ENCODE results near the gene FADS2. TPM values are rescaled to one million over a fixed set of nuclear protein-coding genes. Genes with fewer than 3 reads are reported as not detected.

Gene FADS2
- total and polyA plus RNA-seq, 10 of the 15 experiments (the other 5 are each of a cell fraction or from before 2014, with no cell fraction given) = 3.3 to 313 (median 149) TPM

GRCh38 chr11:61779666-61780525, 48.2 kb upstream of the FADS2 start (continued):
- TF ChIP-seq BCLAF1 (IDR thresholded peaks at IDR 0.05) = no peak
- no peak for TF ChIP-seq NFXL1 (IDR thresholded peaks at IDR 0.05; ENCODE audit: borderline replicate concordance)
- TF ChIP-seq HCFC1 (IDR thresholded peaks at IDR 0.05; ENCODE audit: low read length) = no peak

DNA sequence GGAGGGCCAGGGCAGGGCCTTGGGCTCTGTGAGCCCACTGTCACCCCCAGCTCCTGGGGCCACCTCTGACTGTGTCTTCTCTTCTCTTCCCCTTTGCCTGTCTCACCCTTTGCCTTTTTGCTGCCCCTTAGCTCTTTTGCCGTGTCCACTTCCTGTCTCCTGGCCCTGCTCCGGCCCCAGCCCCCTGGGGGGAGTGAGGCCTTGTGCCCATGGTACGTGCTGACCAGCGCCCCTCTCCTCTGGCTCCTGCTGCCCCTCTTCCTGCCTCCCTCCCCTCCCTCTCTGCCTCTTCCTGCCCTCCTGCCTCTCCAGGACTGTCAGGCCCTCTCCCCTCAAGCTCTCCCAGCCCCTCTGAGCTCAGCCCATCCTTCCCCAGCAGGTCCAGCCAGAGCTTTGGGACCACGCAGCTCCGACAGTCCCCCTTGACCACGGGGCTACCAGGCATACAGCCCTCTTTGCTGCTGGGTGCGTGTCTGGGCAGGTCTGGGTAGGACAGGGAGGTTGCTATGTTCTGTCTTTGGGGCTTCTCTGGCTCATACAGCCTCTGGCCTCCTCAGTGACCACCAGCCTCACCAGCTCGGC, 47.4 kb upstream of the FADS2 start:
- Histone ChIP-seq H3K27me3 (replicated peaks in 1 of 2; ENCODE audit: control insufficient read depth in 2 of 2, insufficient read depth in 2 of 2, low read length in 1 of 2) (no peaks in the 10 kb centered on the region), H3K4me3 (no peak overlapping the region), H3K9ac (ENCODE audit: control insufficient read depth, insufficient read depth, low read length) (no peak overlapping the region), H3K79me2 (ENCODE audit: control insufficient read depth, insufficient read depth, low read length) (no peaks in the 10 kb centered on the region), H4K20me1 (ENCODE audit: control insufficient read depth, insufficient read depth) (no peaks in the 10 kb centered on the region), H3K4me1 (ENCODE audit: control insufficient read depth, insufficient read depth, low read length) (no peaks in the 10 kb centered on the region; the same call in 1 of the 2 replicates), H3K27ac (ENCODE audit: control insufficient read depth, insufficient read depth) (no peak overlapping the region), H3K36me3 (ENCODE audit: control insufficient read depth in 2 of 2, insufficient read depth in 2 of 2, low read length in 1 of 2) (no peaks in the 10 kb centered on the region; a peak in 3 of 4 replicates), H3K9me3 (replicated peaks; ENCODE audit: control insufficient read depth, insufficient read depth, low read length) (no peaks in the 10 kb centered on the region), H3K4me2 (ENCODE audit: control insufficient read depth, insufficient read depth) (no peak overlapping the region), H2AFZ (ENCODE audit: control insufficient read depth, low read depth, low read length) (no peak overlapping the region)
- no peak for DNase-seq (ENCODE audit: low read depth, low spot score)
- ChIA-PET POLR2A (interaction anchor here (0.6 kb wide), 1 partner anchor 55 kb away, joined by 3 read pairs; no protein-coding TSS in a partner anchor), CTCF (interaction anchor here (0.9 to 7.5 kb wide), 4 partner anchors 8 to 32 kb away, joined by 3 to 88 read pairs (median 4); no protein-coding TSS in a partner anchor), SMC1A (ENCODE audit: uncharacterized antibody, unreplicated experiment) (interaction anchor here (0.6 to 0.9 kb wide), 3 partner anchors 17 to 32 kb away, joined by 3 to 5 read pairs (median 3); no protein-coding TSS in a partner anchor), RAD21 (ENCODE audit: unreplicated experiment) (interaction anchor here (1.6 kb wide), 1 partner anchor 16 kb away, joined by 4 read pairs; no protein-coding TSS in a partner anchor)
- no TSS peak for BruUV-seq (replicated peaks)
- WGBS (ENCODE audit: insufficient coverage, insufficient replicate concordance, low lambda C conversion rate, missing lambda C conversion rate) = 40% methylated on average over 9 of the region's 9 CpGs
- no peak for FAIRE-seq
- intact Hi-C loops (cut with micrococcal nuclease; ENCODE audit: unreplicated experiment) (no loop called here), in situ Hi-C loops (cut with MboI) (loop anchor here (5.0 kb wide), 1 partner anchor 33 kb away; no protein-coding TSS in a partner anchor)
- ATAC-seq = no peak
- no peak for TF ChIP-seq TAF1 (IDR thresholded peaks at IDR 0.05; ENCODE audit: borderline replicate concordance, low read depth, low read length)
- TF ChIP-seq ZNF592 (IDR thresholded peaks at IDR 0.05) = no peak
- no peak for TF ChIP-seq HDAC2 (IDR thresholded peaks at IDR 0.05)
- no peak for TF ChIP-seq TCF3 (IDR thresholded peaks at IDR 0.05; ENCODE audit: borderline replicate concordance, insufficient read depth, low read depth, low read length)
- TF ChIP-seq ZBTB33 (IDR thresholded peaks at IDR 0.05) = no peak
- TF ChIP-seq RBBP5 (conservative IDR thresholded peaks at IDR 0.05) = no peak
- TF ChIP-seq YBX1 (IDR thresholded peaks at IDR 0.05) = no peak
- TF ChIP-seq MYB (IDR thresholded peaks at IDR 0.05; ENCODE audit: borderline replicate concordance, low read depth, low read length) = no peak
- no peak for TF ChIP-seq RAD51 (IDR thresholded peaks at IDR 0.05)

All from GM12878 (cell line).